Small intestine (tissue), 7 donors: ENCODE data around the gene RTN4RL1. TPM values are rescaled to one million over a fixed set of nuclear protein-coding genes. Genes with fewer than 3 reads are reported as not detected.

Source experiments
- DNase-seq, 2 donors: peaks; one replicate each; pipeline versions ENCODE4 v3.0.0 to v3.0.0-alpha.2; 2013
- FAIRE-seq: peaks from 2 replicates; lab custom pipeline; 2012; peaks lifted over from hg19 to GRCh38; lab: Jason Lieb, UNC
- H3K27ac ChIP-seq, 3 donors: one replicate each; pipeline ENCODE4 v1.5.1; 2013; ENCODE audit warnings: low read length in 2 of 3, mild to moderate bottlenecking in 2 of 3, control low read depth in 1 of 3, inconsistent platforms in 1 of 3, low read depth in 1 of 3, moderate library complexity in 1 of 3
- H3K27me3 ChIP-seq, 3 donors: one replicate each; pipeline ENCODE4 v1.6.1; 2013; ENCODE audit warnings: low read length in 3 of 3, inconsistent platforms in 1 of 3; ENCODE audit not compliant: control insufficient read depth in 3 of 3, insufficient read depth in 3 of 3
- H3K36me3 ChIP-seq, 3 donors: one replicate each; pipeline ENCODE4 v1.6.1; 2013; ENCODE audit warnings: low read length in 3 of 3, inconsistent platforms in 1 of 3, low read depth in 1 of 3, mild to moderate bottlenecking in 1 of 3, moderate library complexity in 1 of 3; ENCODE audit not compliant: control insufficient read depth in 3 of 3, insufficient read depth in 2 of 3
- H3K4me1 ChIP-seq, 3 donors: one replicate each; pipeline ENCODE4 v1.6.1; 2013; ENCODE audit warnings: low read length in 2 of 3, inconsistent platforms in 1 of 3, low read depth in 1 of 3, mild to moderate bottlenecking in 1 of 3, moderate library complexity in 1 of 3; ENCODE audit not compliant: control insufficient read depth in 3 of 3, insufficient read depth in 2 of 3
- H3K4me3 ChIP-seq, 3 donors: one replicate each; pipeline ENCODE4 v1.5.1; 2013; ENCODE audit warnings: low read length in 3 of 3, control low read depth in 1 of 3, inconsistent platforms in 1 of 3, low read depth in 1 of 3, mild to moderate bottlenecking in 1 of 3, moderate library complexity in 1 of 3
- H3K9me3 ChIP-seq, 2 donors: one replicate each; pipeline ENCODE4 v1.6.1; 2013; ENCODE audit warnings: low read depth in 1 of 2, low read length in 1 of 2; ENCODE audit not compliant: control insufficient read depth in 2 of 2, insufficient read depth in 1 of 2
- WGBS, 3 donors: extraction: QIAGEN DNeasy Blood & Tissue Kit; methylation state at CpG; one replicate each; pipeline ENCODE4 v1.1.7; 2013; 5-methylcytosine and 5-hydroxymethylcytosine counted together
- polyA plus RNA-seq, 4 donors: library from polyadenylated mRNA; stranded (reverse) in 3 of 4; unstranded in 1 of 4; fragments of 200-250 nt in 3 of 4; fragments of 120-200 nt in 1 of 4; gene quantifications; one replicate each; pipeline versions ENCODE4 v1.2.1 to v1.2.3, GENCODE V29; 2013
- donor health status: healthy with polysubstance abuse.
- donor health status: control.
- donor health status: control.
- donor health status: Bipolar disorder and iron deficiency.
- donor health status: healthy.

RTN4RL1 gene
- polyA plus RNA-seq, 4 donors = 0.25 to 1.0 TPM; not detected in 2

- no peaks in the 10 kb centered on the region for H3K9me3 ChIP-seq
- H3K36me3 ChIP-seq = peaks cover 0 to 23% (median 0%) of the 10 kb centered on the region in 3 donors
- FAIRE-seq = no peak
- no peak overlapping the region for H3K4me3 ChIP-seq
- no peak for DNase-seq
- 80 to 91% (median 88%) methylated on average over 6 of the region's 6 CpGs for WGBS, 3 donors
- peaks cover 0 to 40% (median 3%) of the 10 kb centered on the region in 3 donors for H3K27me3 ChIP-seq
- peaks cover 1 to 14% (median 12%) of the 10 kb centered on the region in 3 donors for H3K4me1 ChIP-seq
- H3K27ac ChIP-seq = no peak overlapping the region
Observed at GRCh38 chr17:2047590-2047989, 22.5 kb upstream of the RTN4RL1 start.

GRCh38 chr17:2044263-2044894 lies 19.2 kb upstream of the RTN4RL1 start:
- DNase-seq (no peak), FAIRE-seq (no peak)
- no peak overlapping the region for H3K27ac ChIP-seq
- H3K9me3 ChIP-seq = no peaks in the 10 kb centered on the region
- 90 to 97% (median 96%) methylated on average over 5 of the region's 5 CpGs for WGBS, 3 donors
- no peak overlapping the region for H3K4me3 ChIP-seq
- peaks cover 0 to 43% (median 0%) of the 10 kb centered on the region in 3 donors for H3K36me3 ChIP-seq
- peaks cover 0 to 21% (median 0%) of the 10 kb centered on the region in 3 donors for H3K27me3 ChIP-seq
- peaks cover 5 to 23% (median 7%) of the 10 kb centered on the region in 3 donors for H3K4me1 ChIP-seq

GRCh38 chr17:2043785-2044184 lies 18.7 kb upstream of the RTN4RL1 start:
- DNase-seq = no peak
- 87 to 91% (median 89%) methylated on average over 6 of the region's 6 CpGs for WGBS, 3 donors

GRCh38 chr17:2042933-2043332 lies 17.8 kb upstream of the RTN4RL1 start:
- no peak for FAIRE-seq
- H3K9me3 ChIP-seq = no peaks in the 10 kb centered on the region

More at GRCh38 chr17:2043785-2044184, 18.7 kb upstream of the RTN4RL1 start:
- H3K9me3 ChIP-seq = no peaks in the 10 kb centered on the region
- H3K27ac ChIP-seq = no peak overlapping the region
- FAIRE-seq = no peak
- H3K36me3 ChIP-seq = peaks cover 0 to 44% (median 0%) of the 10 kb centered on the region in 3 donors
- H3K27me3 ChIP-seq = peaks cover 0 to 16% (median 0%) of the 10 kb centered on the region in 3 donors
- no peak overlapping the region for H3K4me3 ChIP-seq
- H3K4me1 ChIP-seq = peaks cover 2 to 17% (median 5%) of the 10 kb centered on the region in 3 donors

GRCh38 chr17:2042390-2042847 lies 17.3 kb upstream of the RTN4RL1 start:
- 13 to 18% (median 14%) methylated on average over 16 to 17 of the region's 17 CpGs for WGBS, 3 donors
- DNase-seq = no peak
- Histone ChIP-seq H3K4me1 (peaks cover 0 to 13% (median 5%) of the 10 kb centered on the region in 3 donors), H3K9me3 (no peaks in the 10 kb centered on the region), H3K36me3 (peaks cover 0 to 58% (median under 1%) of the 10 kb centered on the region in 3 donors), H3K4me3 (peak overlapping the region; percentile 81 to 89 (median 82)), H3K27ac (peak overlapping the region; percentile 82 to 89 (median 84)), H3K27me3 (peaks cover 0 to 3% (median 0%) of the 10 kb centered on the region in 3 donors)
- no peak for FAIRE-seq

More at GRCh38 chr17:2042933-2043332, 17.8 kb upstream of the RTN4RL1 start:
- Histone ChIP-seq H3K36me3 (peaks cover 0 to 53% (median 0%) of the 10 kb centered on the region in 3 donors), H3K4me3 (peak overlapping the region in 2 of 3 donors; percentile 82 to 89), H3K27ac (peak overlapping the region in 2 of 3 donors; percentile 82 to 89), H3K4me1 (peaks cover 0 to 13% (median 5%) of the 10 kb centered on the region in 3 donors), H3K27me3 (peaks cover 0 to 8% (median 0%) of the 10 kb centered on the region in 3 donors)
- 84 to 89% (median 87%) methylated on average over 5 of the region's 5 CpGs for WGBS, 3 donors
- DNase-seq = no peak

GRCh38 chr17:2041561-2042389 lies 16.6 kb upstream of the RTN4RL1 start, which contains the start of gene OVCA2:
TSS of gene OVCA2 (plus strand) at chr17:2042022. CDS start at chr17:2042048, 26 bp downstream.
- H3K36me3 ChIP-seq = peaks cover 2 to 64% (median 4%) of the 10 kb centered on the region in 3 donors
- peak; percentile 90 to 98 for DNase-seq
- WGBS, 3 donors = 0 to 1% (median 0%) methylated on average over 62 to 93 of the region's 93 CpGs
- no peaks in the 10 kb centered on the region for H3K27me3 ChIP-seq
- peak within 1 kb of the TSS; percentile 81 to 89 (median 82) for H3K4me3 ChIP-seq
- peak within 1 kb of the TSS; percentile 82 to 89 (median 84) for H3K27ac ChIP-seq
- no peak for FAIRE-seq
- no peaks in the 10 kb centered on the region for H3K9me3 ChIP-seq
- peaks cover 0 to 13% (median 5%) of the 10 kb centered on the region in 3 donors for H3K4me1 ChIP-seq

GRCh38 chr17:2040942-2041560 lies 15.9 kb upstream of the RTN4RL1 start:
- Histone ChIP-seq H3K9me3 (no peaks in the 10 kb centered on the region), H3K4me1 (peaks cover 0 to 13% (median 5%) of the 10 kb centered on the region in 3 donors), H3K36me3 (peaks cover 2 to 72% (median 6%) of the 10 kb centered on the region in 3 donors), H3K27me3 (no peaks in the 10 kb centered on the region), H3K27ac (peak overlapping the region in 2 of 3 donors; percentile 16 to 60), H3K4me3 (peak overlapping the region; percentile 81 to 89 (median 82))
- 55 to 69% (median 58%) methylated on average over 14 to 16 of the region's 16 CpGs for WGBS, 3 donors
- no peak for FAIRE-seq
- DNase-seq = no peak
